ENCODE measurements around the gene HHAT.

HHAT gene

DNA sequence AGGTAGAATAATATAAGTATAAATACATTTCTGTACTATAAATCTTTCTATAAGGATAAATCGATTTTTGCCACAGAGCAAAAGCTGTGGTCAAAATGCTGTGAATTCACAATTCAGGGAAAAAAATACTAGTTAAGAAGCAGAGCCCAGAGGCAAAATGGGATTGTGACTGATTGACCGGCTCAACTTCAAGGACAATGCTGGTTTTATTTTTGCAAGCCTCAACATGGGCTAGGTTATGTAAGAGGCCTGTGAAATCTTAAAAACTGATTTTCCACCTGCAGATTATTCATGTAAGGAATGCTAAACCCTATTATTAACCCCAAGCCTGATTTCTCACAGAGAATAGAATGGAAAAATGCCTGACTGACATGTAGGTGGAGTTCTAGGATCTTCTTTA is 155.1 kb downstream of the HHAT start:
- DNase-seq (ENCODE audit: low spot score), result no peak

DNA sequence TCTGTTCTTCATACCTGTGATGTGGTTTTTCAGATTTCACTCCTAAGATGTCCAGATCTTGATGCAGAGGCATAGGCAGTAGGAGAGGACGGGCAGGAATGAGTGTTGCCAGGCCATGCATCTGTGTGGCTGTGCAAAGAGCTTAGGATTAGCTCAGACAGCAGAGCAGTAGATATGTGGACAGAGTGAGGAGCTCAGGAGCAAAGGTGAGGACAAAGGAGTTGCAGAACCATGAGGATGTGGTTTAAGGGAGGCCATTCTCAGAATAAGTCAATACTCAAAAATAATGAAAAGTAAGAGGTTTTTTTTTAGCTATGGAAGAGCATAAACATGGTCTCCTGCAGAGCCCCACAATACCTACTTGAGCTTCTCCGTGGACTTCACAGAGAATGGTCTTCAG is 158.3 kb downstream of the HHAT start:
- no peak for DNase-seq (ENCODE audit: low spot score)

DNA sequence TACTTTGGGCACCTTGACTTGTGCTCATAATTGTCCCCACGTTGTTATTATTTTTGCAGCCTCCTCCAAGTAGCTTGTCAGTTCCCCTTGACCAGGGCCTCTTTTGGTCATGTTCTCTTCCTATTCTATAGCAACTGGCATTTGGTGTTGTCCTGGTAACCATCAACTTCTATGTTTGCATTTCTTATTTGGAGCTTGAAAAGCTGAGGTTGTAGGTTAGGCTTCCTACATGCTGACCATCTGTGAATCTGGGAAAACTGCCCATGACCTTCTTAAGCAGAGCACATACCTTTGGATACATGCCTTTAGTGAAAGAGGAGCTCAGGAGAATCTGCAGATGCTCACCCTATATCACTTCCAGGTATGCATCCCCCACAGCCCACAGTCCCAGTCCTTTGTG is 160.8 kb downstream of the HHAT start:
- DNase-seq (ENCODE audit: low spot score), result no peak

DNA sequence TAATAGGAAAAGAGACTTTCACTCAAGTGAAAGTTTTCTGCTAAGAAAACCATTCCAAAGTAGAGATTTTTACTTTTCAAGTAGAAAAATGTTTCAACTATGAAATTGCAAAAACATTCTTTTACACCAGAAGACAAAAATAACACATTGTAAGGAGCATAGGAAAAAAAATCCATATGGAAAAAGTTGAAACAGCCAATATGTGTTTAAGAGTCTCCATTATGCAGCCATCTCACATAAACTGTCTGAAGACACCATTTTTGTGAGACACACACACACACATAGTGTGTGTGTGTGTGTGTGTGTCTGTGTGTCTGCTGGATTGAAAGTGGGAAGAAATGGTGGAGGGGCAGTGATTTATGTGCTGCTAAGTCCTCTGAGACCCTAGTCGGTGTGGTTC is 162.1 kb downstream of the HHAT start:
- DNase-seq (ENCODE audit: low spot score), result no peak

DNA sequence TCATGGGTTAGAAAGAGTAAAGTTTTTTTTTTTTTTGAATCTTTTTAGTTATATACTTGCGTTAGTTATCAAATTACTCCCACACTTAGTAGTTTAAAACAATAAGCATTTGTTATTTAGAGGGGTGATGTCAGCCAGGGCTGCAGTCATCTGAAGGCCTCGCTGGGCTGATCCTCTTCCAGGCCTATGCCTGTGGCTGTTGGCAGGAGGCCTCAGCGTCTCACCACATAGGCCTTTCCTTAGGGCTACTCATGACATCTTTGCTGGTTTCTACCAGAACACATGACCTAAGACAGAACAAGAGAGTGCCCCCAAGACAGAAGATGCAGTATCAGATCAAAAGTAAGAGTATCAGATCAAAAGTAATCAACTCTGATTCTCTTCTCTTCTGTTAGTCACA is 167.4 kb downstream of the HHAT start:
- DNase-seq (ENCODE audit: low spot score), result no peak

DNA sequence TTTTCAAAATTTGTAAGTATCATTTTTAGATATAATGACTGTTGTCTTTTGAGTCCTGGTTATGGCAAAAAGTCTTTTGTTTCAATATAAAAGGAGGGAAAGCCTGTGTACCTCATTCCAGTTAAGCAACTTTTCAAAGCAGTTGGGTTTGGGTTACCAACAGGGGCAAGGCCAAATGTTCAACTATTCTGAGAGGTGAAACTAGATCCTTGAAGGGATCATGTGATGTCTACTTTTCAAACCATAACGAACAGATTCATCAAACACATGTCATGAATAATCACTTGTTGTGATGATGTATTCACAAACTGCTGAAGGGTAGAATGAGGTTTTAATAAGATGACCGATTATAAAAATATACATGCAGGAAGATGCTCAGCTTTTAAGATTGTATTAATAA is 171.3 kb downstream of the HHAT start:
- no peak for DNase-seq (ENCODE audit: low spot score)

DNA sequence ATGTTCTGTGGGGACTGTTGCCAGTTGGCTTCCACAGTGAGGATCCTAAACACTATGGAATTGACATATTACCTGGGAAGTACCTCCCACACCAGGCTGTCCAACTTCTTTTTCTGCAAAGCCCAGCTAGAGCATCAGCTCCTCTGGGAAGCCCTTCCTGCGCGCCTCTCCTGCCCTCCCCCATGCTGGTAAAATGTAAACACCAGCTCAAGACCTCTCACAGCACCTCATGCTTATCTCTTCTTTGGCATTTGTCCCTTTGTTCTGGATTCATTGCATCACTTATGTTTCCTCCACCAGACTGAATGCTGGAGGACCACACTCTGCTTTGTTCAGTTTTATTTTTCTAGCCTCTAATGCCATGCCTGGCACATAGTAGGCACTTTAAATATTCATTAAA is 172.1 kb downstream of the HHAT start:
- no peak for DNase-seq (ENCODE audit: low spot score)

DNA sequence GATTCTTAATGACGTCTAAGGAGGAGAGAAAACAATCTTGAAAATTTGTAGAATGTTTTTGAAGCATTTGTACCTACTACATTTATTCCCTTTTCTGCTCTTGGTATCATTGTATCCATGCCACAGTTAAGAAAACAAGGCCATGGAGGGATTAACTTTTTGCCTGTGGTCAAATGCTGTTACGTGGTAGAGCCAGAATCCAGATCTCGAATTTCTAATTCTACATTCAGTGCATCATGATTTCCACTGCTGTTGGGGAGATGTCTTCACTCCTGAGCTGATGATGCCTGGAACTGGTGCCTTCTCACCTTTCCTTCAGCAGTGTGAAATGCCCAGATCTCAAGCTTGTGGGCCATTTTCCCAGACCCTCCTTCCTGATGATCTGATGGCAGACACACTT is 175.6 kb downstream of the HHAT start:
- no peak for DNase-seq (ENCODE audit: low spot score)

DNA sequence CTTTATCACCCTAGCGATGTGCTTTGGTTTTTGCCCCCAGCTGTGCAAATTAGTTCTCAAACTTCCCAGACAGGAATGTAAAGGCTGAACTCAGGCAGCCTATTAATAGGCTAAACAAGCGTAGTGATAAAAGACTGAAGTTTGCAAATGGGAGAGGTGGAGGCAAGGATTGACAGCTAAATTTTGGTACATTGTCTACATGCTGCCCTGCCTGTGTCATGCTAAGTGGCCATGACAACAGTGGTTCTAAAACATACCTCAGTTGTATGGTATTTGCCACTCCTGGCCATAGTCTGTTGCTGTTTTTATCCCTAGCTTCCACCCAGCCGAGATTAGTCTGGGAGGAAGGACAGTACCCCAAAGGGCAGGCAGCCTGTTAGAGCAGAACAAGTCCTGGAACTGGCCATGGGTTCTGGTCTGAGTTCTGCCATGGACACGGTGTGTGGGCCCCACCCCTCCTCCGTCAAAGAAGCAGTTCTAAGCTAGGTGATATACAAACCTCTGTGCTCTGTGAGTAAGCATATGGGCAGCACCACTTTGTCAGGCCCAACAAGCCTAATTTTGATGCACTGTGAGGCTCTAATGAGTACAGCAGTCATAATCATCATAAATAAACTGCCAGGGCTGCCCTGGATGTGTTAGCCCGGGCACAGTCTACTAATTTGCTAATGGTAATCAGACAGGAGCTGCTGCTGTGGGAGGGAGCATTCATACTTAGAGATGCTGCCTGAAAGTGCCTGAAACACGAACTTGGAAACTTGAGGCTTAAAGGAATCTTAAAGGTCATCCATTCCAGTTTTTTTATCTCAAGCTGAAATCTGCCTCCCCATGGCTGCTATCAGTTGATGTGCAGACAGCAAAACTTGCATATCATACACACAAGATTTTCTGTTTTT is 177.1 kb downstream of the HHAT start:
- no peak for DNase-seq (ENCODE audit: low spot score)

DNA sequence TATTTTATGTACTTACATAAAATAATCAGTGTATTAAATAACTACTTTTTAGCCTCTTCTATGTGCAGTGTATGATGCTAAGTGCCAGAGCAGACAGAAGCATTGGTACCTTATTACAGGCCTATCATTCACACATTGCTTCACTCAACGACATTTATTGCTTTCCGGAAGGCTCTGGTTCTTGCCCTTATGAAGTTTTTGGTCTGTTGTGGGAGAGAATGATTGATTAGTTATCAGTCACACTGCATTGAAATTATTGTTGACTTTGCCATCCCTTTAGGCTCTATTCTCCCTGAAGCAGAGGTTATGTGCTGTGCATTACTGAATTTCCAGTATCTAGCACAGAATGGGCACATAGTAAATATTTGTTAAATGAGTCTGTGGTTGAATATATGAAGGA is 178.0 kb downstream of the HHAT start:
- no peak for DNase-seq (ENCODE audit: low spot score)

DNA sequence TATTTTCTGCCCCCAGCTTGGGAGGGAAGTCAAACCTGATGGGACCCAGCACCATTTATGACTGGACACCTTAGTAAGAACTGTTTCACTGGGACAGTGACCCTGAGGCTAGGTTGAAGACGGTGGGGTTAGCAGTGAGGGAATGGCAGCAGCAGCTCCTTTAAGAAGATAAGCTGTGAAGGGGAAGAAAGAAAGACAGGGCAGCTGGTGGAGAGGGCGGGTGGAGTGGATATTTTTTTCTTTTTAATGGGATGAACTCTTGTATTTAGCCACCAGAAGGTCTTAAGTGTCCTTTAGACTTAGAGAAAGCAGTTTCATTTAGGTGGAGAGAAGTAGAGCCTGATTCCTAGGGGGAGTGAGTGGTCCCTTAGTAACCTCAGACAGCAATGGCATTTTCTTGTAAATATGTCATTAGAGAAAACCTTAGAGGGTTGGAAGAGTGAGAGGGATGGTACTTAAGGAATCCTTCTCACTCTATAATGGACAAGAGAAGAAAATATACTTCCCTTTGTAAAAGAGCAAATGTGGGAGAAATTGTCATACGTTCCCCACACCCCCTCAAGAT is 187.5 kb downstream of the HHAT start:
- no peak for DNase-seq (ENCODE audit: low spot score)

DNA sequence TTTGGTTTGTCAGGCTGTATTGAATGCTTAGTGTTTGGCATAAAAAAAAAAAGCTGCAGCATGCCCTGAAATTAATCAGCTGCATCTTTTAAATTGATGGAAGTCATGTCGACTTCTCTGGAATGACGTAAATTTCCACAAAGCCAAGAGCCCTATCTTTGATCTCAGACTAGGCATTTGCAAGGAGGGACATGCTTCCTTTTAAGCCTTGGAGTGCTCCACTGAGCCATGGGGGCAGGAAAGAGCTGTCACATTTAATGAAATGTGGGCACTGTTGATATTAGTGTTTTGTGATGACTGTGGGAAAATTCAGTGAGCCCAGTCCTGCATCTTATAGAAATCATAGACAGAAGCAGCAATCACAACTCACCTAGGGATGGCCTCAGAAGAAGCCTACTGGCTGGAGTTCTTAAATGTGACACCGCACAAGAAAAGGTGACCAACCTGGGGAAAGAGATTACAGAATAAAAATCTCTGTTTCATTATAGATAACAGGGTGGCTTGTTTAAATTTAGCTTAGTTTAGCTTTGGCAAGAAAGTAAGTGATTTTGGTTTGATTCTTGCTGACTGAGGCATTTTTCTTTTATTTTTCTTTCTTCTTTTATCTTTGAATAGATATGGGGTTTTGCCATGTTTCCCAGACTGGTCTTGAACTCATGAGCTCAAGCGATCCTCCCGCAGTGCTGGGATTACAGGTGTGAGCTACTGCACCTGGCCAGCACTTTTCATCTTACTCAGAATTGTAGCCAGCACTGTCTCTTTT is 188.2 kb downstream of the HHAT start:
- DNase-seq (ENCODE audit: low spot score), result no peak

DNA sequence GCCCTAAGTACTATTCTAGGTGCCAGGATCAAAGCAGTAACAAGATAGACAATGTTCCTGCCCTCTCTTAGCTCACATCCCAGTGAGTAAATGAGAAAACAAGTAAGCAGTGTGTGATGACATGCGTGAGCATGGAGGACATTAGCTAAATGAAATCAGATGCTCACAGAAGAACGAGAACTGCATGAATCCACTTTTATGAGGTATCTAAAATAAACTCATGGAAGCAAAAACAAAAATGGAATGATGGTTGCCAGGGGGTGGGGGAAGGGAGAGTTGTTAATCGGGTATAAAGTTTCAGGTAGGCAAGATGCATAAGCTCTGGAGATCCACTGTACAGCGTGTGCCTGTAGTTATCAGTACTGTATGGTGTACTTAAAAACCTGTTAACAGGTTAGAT is 195.1 kb downstream of the HHAT start:
- DNase-seq (ENCODE audit: low spot score), result no peak

DNA sequence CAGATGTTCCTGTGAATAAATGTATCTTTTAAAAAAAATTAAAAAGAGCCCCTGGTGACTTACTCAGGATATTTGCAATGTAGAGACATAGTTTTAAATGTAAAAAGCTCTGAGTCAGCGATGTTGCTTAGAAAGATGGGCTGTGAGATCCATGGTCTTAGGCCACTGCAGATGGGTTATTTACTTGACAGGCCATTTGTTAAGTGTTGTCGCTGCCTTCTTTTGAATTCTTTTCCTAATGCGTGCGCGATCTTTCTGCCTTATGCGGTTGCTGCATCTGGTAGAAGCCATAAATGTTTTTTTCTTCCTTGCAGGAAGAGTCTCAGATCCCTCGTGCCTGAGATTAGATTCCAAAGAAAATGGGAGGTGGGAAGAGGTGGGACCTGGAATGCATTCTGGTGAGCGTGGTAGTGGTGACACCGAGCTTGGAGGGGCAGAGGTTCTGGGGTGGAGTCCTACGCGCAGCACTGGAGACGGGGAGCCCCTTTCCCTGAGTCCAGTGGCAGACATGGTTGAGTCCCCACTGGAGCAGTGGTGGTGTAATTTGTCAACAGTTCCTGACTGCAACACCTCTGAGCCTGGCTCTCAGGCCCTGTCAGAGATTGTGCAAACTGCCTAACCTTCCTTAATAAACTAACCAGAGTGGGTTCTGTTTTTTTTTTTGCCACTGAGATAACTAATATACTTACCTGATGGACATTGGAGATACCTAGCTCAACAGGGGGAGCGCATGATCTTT is 197.2 kb downstream of the HHAT start:
- DNase-seq (ENCODE audit: low spot score), result no peak

DNA sequence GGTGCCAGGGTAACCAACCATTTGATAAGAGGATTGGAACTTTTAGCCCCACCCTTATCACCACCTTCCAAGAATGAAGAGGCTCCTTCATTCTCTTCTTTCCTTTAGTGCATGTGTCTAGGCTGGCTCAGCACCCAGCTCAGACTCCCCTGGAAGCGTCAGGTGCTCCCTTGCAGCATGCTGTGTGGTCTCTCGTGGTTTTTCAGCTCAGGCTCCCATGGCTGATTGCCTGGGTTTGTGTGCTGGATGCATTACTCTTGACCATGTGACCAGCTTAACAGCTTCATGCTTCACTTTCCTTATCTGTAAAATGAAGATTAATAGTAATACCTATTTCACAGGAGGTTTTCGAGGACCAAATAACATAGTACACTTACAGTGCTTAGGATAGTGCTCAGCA is 198.4 kb downstream of the HHAT start:
- DNase-seq (ENCODE audit: low spot score), result no peak

DNA sequence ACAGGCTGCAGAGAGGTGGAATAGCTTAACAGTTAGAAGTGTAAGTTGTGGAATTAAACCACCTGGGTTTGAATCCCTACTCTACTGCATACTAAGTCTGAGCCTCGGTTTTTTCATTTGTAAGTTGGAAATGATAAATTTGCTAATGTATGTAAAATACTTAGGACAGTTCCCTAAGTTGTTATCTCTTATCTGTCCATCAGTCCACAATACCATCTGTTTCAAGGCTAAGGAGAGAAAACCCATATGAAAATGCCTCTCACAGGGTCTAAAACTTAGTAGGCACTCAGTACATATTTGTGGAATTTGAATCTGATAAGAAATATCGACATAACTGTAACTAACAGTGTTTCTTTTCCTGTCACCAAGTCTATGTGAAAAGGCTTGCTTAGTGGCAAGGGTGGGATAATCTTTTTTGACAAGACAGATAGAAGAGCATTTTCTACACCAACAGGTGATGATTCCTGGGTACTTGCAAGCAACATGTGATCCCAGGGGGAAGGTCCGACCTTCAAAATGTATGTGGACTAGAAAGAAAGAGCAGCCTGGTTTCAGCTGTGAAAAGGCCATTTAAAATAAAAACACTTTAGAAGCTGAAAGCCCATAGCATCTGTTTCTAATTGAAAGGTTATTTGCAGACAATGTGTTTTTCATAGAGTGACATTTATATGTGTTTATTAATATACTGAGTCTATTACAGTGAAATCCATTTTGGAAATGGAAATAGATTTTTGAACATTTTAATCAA is 202.9 kb downstream of the HHAT start:
- DNase-seq (ENCODE audit: low spot score), result no peak

DNA sequence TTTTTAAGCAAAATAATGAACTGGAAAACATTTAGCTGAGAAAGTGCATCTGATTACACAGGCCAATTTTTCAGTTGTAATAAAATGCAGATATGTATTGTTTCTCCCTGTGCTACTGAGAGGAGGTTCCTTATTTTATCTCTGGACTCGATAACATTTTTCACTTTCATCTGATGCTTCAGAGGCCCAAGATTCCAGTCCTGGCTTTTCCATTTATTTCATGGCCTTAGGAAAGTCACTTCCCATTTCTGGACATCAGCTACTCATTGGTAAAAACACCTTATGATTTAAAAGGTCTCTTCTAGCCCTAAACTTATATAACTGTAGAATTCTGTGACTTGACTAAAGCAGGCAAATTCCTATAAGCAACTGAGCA is 203.5 kb downstream of the HHAT start:
- no peak for DNase-seq (ENCODE audit: low spot score)

DNA sequence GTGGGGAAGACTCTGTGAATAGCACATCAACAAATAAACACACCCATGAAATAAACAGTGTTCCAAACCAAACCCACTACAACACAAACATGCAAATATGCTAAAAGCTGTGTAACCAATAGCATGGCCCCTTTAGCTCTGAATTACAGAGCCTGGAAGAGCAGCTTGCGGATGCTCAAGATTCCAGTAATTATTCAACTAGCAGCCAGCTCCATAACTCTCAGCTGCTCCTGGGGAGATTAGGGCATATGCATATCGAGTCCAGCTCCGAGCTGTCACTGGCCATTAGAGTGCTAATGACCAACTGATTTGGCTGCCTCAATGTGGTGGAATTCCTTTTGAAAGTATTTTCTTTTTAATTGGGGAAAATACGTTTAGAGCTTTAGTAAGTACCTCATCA is 207.1 kb downstream of the HHAT start:
- no peak for DNase-seq (ENCODE audit: low spot score)

DNA sequence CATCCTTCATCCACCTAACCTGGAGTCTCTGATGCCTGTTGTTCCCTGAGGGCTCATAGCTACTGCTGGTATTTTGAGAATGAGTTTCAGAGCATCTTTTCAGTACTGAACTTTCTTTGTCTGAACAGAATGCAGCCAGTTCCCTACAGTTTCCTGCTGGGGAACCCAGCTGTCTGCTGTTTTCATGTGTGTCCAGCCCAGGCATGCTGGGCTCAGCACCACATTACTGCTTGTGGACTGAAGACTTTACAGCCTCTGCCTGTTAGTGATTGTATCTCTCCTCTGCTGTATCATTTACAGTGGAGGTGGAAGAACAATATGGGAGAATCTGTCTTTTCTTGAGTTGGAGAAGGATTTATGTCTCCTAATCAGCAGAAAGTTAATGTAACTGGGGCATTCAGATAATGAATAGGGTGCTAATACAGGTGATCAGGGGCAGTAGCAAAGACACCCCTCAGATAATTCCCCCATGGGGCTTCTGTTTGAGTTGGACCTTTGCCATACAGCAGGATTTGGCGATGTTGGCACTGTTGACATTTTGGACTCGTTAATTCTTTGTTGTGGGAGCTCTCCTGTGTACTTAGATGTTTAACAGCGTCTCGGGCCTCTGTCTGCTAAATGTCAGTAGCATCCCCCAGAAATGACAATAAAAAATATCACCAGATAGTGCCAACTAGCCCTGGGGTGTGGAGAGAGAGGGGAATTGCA is 207.7 kb downstream of the HHAT start:
- no peak for DNase-seq (ENCODE audit: low spot score)

DNA sequence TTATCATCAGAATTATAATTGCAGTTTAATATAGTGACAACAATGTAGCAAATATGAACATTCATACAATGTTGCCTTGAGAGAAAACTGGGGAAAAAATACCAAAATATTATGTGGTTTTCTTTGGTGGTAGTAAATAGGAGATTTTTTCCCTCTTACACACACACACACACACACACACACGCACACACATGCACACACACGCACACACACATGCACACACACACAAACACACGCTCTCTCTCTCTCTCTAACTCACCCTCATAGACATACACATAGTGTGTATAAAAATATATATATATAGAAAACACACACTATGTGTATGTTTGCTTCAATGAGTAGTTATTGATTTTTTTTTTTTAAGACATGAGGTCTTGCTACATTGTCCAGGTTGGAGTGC is 211.6 kb downstream of the HHAT start:
- no peak for DNase-seq (ENCODE audit: low spot score)

DNA sequence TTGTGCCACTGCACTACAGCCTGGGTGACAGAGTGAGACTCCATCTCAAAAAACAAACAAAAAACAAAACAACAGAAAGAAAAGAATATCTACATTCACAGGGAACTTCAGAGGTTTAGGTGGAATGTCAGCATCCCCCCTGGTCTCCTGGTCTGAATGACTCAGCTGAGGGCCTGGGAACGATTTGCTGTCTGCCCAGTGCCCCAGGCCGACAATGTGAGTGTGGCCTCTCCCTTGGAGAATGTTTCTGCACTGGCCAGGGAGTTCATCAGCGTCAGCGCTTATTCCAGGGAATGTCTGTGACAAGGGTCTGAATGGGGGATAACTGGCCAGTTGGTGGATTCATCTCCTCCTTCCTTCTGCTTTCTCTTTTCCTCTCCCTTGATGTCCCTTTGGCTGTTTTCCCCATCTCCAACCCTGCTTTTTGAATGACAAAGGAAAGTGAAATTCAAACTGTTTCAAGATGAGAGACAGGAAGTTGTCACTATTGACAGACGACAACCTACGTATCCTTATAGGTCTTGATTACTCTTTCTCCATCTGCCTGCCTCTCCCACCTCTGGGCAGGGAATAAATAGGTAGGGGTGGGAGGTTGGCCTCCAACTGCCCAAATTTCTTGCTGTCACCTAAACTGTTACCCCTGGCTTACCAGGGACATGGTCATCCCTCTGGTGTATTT is 213.1 kb downstream of the HHAT start:
- DNase-seq (ENCODE audit: low spot score), result no peak

Data from CD4-positive, alpha-beta T cell treated with Interleukin-15 for 4 hours (primary cell).